Sigmoid colon (tissue), 4 donors: ENCODE results near the gene HMG20A.

Source experiments
- CTCF ChIP-seq, 4 experiments: fragments of 450-650 bp in 3 of 4; fragments of 200-600 bp in 1 of 4; IDR thresholded peaks; one replicate each; pipeline ENCODE4 v1.5.1; 2016 to 2019; ENCODE audit warnings: antibody characterized with exemption in 4 of 4, mild to moderate bottlenecking in 3 of 4, moderate library complexity in 2 of 4
- EP300 ChIP-seq, 4 donors: sonication (generic); formaldehyde crosslinking; IDR thresholded peaks; one replicate each; pipeline ENCODE4 v1.6.1; 2017; ENCODE audit warnings: antibody characterized with exemption in 4 of 4
- POLR2A ChIP-seq, 2 donors: fragments of 450-650 bp; IDR thresholded peaks; one replicate each; pipeline ENCODE4 v1.6.1; 2016; ENCODE audit warnings: antibody characterized with exemption in 2 of 2, mild to moderate bottlenecking in 2 of 2, moderate library complexity in 2 of 2
- POLR2AphosphoS5 ChIP-seq, 4 donors: sonication (generic); formaldehyde crosslinking; IDR thresholded peaks; one replicate each; pipeline ENCODE4 v1.6.1; 2017; ENCODE audit warnings: antibody characterized with exemption in 4 of 4

GRCh38 chr15:77391372-77391951 is 29.2 kb upstream of the HMG20A start:
- TF ChIP-seq POLR2A (IDR thresholded peaks at IDR 0.05) (no peak), POLR2AphosphoS5 (IDR thresholded peaks at IDR 0.05) (no peak), CTCF (IDR thresholded peaks at IDR 0.05) (no peak), EP300 (IDR thresholded peaks at IDR 0.05) (no peak)
